PC-3 (cell line): ENCODE data around the gene DNAH14. TPM values are rescaled to one million over a fixed set of nuclear protein-coding genes. Genes with fewer than 3 reads are reported as not detected.

Source experiments
- ATAC-seq: fragments of 200-7000 bp; cut with Tn5 transposase; 2 replicates; pipeline ENCODE4 v1.9.1; 2020; ENCODE audit warnings: mild to moderate bottlenecking, moderate library complexity
- BruUV-seq: library from RNA; stranded (reverse); fragments of 400-500 nt; replicated peaks from 2 replicates; lab custom pipeline; 2021; lab: Mats Ljungman, UMichigan
- CTCF ChIA-PET: fragments of 300-600 bp; sonication (Branson Sonifier 250); formaldehyde crosslinking; loops from one replicate; lab custom pipeline; 2022; ENCODE audit warnings: antibody characterized with exemption; lab: Charles Lee
- POLR2A ChIA-PET: fragments of 300-600 bp; sonication (Branson Sonifier 250); formaldehyde crosslinking; loops from one replicate; lab custom pipeline; 2022; ENCODE audit warnings: antibody characterized with exemption; ENCODE audit not compliant: unreplicated experiment; lab: Charles Lee
- DNase-seq: peaks from one replicate; pipeline ENCODE4 v3.0.0-alpha.2; 2015
- H2AFZ ChIP-seq: fragments of 300-600 bp; sonication (generic); 2 replicates; pipeline ENCODE4 v1.6.0; 2016; ENCODE audit warnings: antibody characterized with exemption, low read length
- H3F3A ChIP-seq: fragments of 300-600 bp; sonication (generic); one replicate; pipeline ENCODE4 v1.6.0; 2017; ENCODE audit warnings: antibody characterized with exemption, low read length, control low read depth, mild to moderate bottlenecking; ENCODE audit not compliant: unreplicated experiment
- H3K27ac ChIP-seq: fragments of 300-600 bp; sonication (generic); 2 replicates; pipeline ENCODE4 v1.5.1; 2016; ENCODE audit warnings: mild to moderate bottlenecking, low read length
- H3K27me3 ChIP-seq: fragments of 300-600 bp; sonication (generic); 2 replicates; pipeline ENCODE4 v1.6.1; 2016; ENCODE audit warnings: low read length, mixed read lengths
- H3K36me3 ChIP-seq: fragments of 300-600 bp; sonication (generic); 2 replicates; pipeline ENCODE4 v1.6.1; 2016; ENCODE audit warnings: low read depth, mixed run types, low read length, mixed read lengths
- H3K4me1 ChIP-seq: fragments of 300-600 bp; sonication (generic); 2 replicates; pipeline ENCODE4 v1.5.1; 2016; ENCODE audit warnings: low read length; ENCODE audit not compliant: insufficient read depth
- H3K4me2 ChIP-seq: fragments of 300-600 bp; sonication (generic); 2 replicates; pipeline ENCODE4 v1.6.0; 2016; ENCODE audit warnings: low read length
- H3K4me3 ChIP-seq: fragments of 300-600 bp; sonication (generic); 2 replicates; pipeline ENCODE4 v1.5.1; 2016; ENCODE audit warnings: mild to moderate bottlenecking, low read length, mixed read lengths
- H3K79me2 ChIP-seq: fragments of 300-600 bp; sonication (generic); 2 replicates; pipeline ENCODE4 v1.6.1; 2017; ENCODE audit warnings: low read length, mixed read lengths
- H3K9ac ChIP-seq: fragments of 300-600 bp; sonication (generic); 2 replicates; pipeline ENCODE4 v1.6.0; 2016; ENCODE audit warnings: mild to moderate bottlenecking, low read length
- H3K9me2 ChIP-seq: fragments of 300-600 bp; sonication (generic); replicated peaks from 2 replicates; pipeline ENCODE4 v1.6.1; 2016; ENCODE audit warnings: mixed run types, low read length, mixed read lengths
- H3K9me3 ChIP-seq: fragments of 300-600 bp; sonication (generic); 2 replicates; pipeline ENCODE4 v1.6.1; 2016; ENCODE audit warnings: low read length, mixed read lengths
- H4K20me1 ChIP-seq: fragments of 300-600 bp; sonication (generic); 2 replicates; pipeline ENCODE4 v1.6.1; 2016; ENCODE audit warnings: low read length, mixed read lengths
- EZH2 ChIP-seq: fragments of 300-600 bp; sonication (generic); IDR thresholded peaks from one replicate; pipeline ENCODE4 v1.6.1; 2017; ENCODE audit warnings: antibody characterized with exemption, mild to moderate bottlenecking, low read length; ENCODE audit not compliant: unreplicated experiment
- EZH2phosphoT487 ChIP-seq: fragments of 300-600 bp; sonication (generic); IDR thresholded peaks from 2 replicates; pipeline ENCODE4 v1.6.1; 2018; ENCODE audit warnings: mild to moderate bottlenecking, antibody characterized with exemption, low read length, borderline replicate concordance
- intact Hi-C: fragments of 100-400 bp; cut with micrococcal nuclease; formaldehyde crosslinking; loops from 2 replicates; pipeline ENCODE4 v1.9.0; 2023
- total RNA-seq: library from RNA; depleted of rRNA; stranded (reverse); fragments of >200 nt; gene quantifications from 2 replicates; pipeline ENCODE4 v1.2.3, GENCODE V29; 2014
- TF ChIP-seq, protein P1 (sequence below): fragments of 300-600 bp; sonication (generic); conservative IDR thresholded peaks from 2 replicates; pipeline ENCODE4 v1.5.1; 2017; ENCODE audit warnings: antibody characterized with exemption, low read depth, mild to moderate bottlenecking, low read length

DNAH14 gene
- total RNA-seq, 1 experiment from 2014 or later: 42.8 TPM

DNA sequence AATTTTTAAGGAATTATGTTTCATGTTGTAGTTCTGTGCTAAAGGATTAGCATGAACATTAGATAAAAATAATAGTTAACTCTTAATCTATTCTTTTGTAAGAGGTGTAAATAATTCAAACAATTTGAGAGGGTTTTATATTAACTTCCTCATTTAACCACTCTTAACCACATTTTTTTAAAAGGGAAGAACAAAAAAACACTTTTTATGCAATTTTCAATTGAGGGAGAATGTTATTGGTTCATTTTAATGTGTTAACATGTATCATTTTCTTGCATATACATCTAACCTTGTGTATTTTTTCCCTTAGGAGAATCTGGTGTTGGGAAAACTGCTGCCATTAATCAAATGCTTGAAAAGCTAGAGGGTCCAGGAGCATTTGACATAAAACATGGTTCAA, 329.3 kb downstream of the DNAH14 start:
- Histone ChIP-seq H3K36me3 (no peaks in the 10 kb centered on the region), H4K20me1 (no peaks in the 10 kb centered on the region), H3K4me1 (0 out of 2 replicates have a peak, but pooled peaks cover 5% of the 10 kb centered on the region), H3K9ac (no peak overlapping the region), H3F3A (no peaks in the 10 kb centered on the region), H3K27me3 (no peaks in the 10 kb centered on the region), H3K4me2 (no peak overlapping the region), H3K9me3 (no peaks in the 10 kb centered on the region), H2AFZ (no peak overlapping the region), H3K27ac (no peak overlapping the region), H3K79me2 (no peaks in the 10 kb centered on the region), H3K9me2 (no peaks in the 10 kb centered on the region), H3K4me3 (no peak overlapping the region)
- BruUV-seq: no TSS peak
- intact Hi-C loops: no loop called here
- TF ChIP-seq, protein P1, sequence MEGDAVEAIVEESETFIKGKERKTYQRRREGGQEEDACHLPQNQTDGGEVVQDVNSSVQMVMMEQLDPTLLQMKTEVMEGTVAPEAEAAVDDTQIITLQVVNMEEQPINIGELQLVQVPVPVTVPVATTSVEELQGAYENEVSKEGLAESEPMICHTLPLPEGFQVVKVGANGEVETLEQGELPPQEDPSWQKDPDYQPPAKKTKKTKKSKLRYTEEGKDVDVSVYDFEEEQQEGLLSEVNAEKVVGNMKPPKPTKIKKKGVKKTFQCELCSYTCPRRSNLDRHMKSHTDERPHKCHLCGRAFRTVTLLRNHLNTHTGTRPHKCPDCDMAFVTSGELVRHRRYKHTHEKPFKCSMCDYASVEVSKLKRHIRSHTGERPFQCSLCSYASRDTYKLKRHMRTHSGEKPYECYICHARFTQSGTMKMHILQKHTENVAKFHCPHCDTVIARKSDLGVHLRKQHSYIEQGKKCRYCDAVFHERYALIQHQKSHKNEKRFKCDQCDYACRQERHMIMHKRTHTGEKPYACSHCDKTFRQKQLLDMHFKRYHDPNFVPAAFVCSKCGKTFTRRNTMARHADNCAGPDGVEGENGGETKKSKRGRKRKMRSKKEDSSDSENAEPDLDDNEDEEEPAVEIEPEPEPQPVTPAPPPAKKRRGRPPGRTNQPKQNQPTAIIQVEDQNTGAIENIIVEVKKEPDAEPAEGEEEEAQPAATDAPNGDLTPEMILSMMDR: no peak
- no peak for TF ChIP-seq EZH2
- TF ChIP-seq EZH2phosphoT487: no peak
- POLR2A ChIA-PET: no interaction called here
- no peak for DNase-seq
- ATAC-seq: no peak
- CTCF ChIA-PET: no interaction called here

DNA sequence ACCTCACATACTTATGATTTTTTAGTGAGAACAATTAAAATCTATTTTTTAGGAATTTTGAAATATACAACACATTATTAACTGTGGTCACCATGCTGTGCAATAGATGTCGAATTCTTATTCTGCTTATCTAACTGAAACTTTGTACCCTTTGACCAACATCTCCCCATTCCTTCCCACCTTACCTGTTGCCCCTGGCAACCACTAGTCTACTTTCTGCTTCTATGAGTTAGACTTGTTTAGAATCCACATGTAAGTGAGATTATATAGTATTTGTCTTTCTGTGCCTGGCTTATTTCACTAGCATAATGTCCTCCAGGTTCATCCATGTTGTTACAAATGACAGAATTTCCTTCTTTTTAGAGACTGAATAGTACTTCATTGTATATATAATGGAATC, 330.1 kb downstream of the DNAH14 start:
- no peaks in the 10 kb centered on the region for H3F3A ChIP-seq
- H3K27me3 ChIP-seq: no peaks in the 10 kb centered on the region
- no peak overlapping the region for H3K4me3 ChIP-seq
- H3K79me2 ChIP-seq: no peaks in the 10 kb centered on the region
- POLR2A ChIA-PET: no interaction called here
- CTCF ChIA-PET: no interaction called here
- no peak overlapping the region for H3K9ac ChIP-seq
- intact Hi-C loops: no loop called here
- DNase-seq: no peak
- no peaks in the 10 kb centered on the region for H3K4me1 ChIP-seq
- H3K9me2 ChIP-seq: no peaks in the 10 kb centered on the region
- no peaks in the 10 kb centered on the region for H3K9me3 ChIP-seq
- TF ChIP-seq EZH2phosphoT487 (no peak), EZH2 (no peak)
- TF ChIP-seq, protein P1: no peak
- no peaks in the 10 kb centered on the region for H4K20me1 ChIP-seq
- H2AFZ ChIP-seq: no peak overlapping the region
- no TSS peak for BruUV-seq
- no peaks in the 10 kb centered on the region for H3K36me3 ChIP-seq
- H3K27ac ChIP-seq: no peak overlapping the region
- no peak for ATAC-seq
- H3K4me2 ChIP-seq: no peak overlapping the region

DNA sequence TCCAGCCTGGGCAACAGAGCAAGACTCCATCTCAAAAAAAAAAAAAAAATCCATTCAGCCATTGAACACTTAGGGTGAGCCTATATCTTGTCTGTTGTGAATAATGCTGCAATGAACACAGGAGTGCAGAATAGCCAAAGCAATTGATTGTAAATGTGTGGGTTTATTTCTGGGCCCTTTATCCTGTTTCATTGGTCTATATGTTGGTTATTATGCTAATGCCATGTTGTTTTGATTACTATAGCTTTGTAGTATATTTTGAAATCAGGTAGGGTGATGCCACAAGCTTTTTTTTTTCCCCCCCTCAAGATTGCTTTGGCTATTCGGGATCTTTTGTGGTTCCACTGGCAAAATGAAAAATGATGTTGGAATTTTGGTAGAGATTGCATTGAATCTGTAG, 330.8 kb downstream of the DNAH14 start:
- H3K27me3 ChIP-seq: no peaks in the 10 kb centered on the region
- no peaks in the 10 kb centered on the region for H3K9me3 ChIP-seq
- no peaks in the 10 kb centered on the region for H4K20me1 ChIP-seq
- no peaks in the 10 kb centered on the region for H3K36me3 ChIP-seq
- no peaks in the 10 kb centered on the region for H3K4me1 ChIP-seq
- H3K4me3 ChIP-seq: no peak overlapping the region
- no TSS peak for BruUV-seq
- ATAC-seq: no peak
- H3K27ac ChIP-seq: no peak overlapping the region
- H3F3A ChIP-seq: no peaks in the 10 kb centered on the region
- DNase-seq: no peak
- H3K4me2 ChIP-seq: no peak overlapping the region
- H2AFZ ChIP-seq: no peak overlapping the region
- intact Hi-C loops: no loop called here
- POLR2A ChIA-PET: no interaction called here
- no peaks in the 10 kb centered on the region for H3K9me2 ChIP-seq
- H3K79me2 ChIP-seq: no peaks in the 10 kb centered on the region
- TF ChIP-seq EZH2 (no peak), EZH2phosphoT487 (no peak)
- TF ChIP-seq, protein P1: no peak
- H3K9ac ChIP-seq: no peak overlapping the region
- CTCF ChIA-PET: no interaction called here
